Stimulated activated CD8-positive, alpha-beta memory T cell treated with anti-CD3 and anti-CD28 coated beads, Interleukin-12 subunit alpha, Interleukin-12 subunit beta, amount 100 ng/mL, for 4 hours (primary cell): ENCODE measurements around the gene ANKRD13D.
A peak's percentile ranks its signal among the peaks of the same experiment; 100 is the strongest.
"Not testable (repeated sequence)": the region's sequence is repeated elsewhere in the genome, so short reads cannot be mapped to it uniquely, and the experiment has no call there.

Experiments used
- DNase-seq: peaks from one replicate; pipeline ENCODE4 v3.0.0-alpha.2; 2020; ENCODE audit warnings: low read depth

Gene ANKRD13D

DNA sequence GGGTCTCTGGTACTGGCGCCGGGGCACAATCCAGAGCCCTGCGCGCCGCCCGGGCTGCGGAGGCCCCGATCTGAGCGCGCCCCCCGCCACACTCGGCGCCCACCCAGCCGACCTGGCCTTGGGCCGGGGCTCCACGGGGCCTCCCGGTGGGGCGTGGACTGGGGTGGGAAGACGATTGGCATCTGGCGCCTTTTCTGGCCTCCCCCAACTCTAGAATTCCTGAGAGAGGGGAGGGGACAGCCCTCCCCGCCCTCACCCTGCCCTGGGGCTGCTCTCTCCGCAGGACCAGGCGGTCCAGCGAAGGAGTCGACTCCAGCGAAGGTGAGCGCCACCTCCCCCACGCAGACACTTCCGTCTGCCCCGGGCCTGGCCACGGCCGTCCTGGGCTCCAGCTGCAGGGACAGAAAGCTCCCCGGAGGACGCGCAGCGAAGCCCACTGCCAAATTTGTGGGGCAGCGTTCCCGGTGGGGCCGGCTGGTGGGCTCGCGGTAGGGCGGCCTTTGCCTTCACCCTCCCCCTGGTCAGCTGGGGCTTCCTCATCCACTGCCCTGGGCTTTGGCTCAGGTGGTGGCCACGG lies 14.8 kb downstream of the ANKRD13D start:
- DNase-seq, result no peak

- no peak for DNase-seq
These were observed 15.5 kb downstream of the ANKRD13D start for GRCh38 chr11:67304511-67305113.

- DNase-seq, result no peak
These were observed 17.9 kb downstream of the ANKRD13D start for GRCh38 chr11:67306769-67307544.

DNA sequence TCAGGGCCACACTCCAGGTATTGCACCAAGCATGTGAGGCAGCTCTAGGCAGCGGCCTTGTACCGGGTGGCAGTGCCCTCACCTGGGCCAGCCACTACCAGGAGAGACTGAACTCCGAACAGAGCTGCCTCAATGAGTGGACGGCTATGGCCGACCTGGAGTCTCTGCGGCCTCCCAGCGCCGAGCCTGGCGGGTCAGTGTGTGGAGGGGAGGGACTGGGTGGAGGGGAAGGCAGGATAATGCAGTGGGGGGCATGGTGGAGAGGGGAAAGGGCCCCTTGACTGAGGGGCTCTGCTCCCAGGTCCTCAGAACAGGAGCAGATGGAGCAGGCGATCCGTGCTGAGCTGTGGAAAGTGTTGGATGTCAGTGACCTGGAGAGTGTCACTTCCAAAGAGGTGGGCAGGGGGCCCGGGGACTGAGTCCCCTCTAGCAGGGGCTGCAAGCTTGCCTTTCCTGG lies 18.5 kb downstream of the ANKRD13D start:
- DNase-seq, result no peak

DNA sequence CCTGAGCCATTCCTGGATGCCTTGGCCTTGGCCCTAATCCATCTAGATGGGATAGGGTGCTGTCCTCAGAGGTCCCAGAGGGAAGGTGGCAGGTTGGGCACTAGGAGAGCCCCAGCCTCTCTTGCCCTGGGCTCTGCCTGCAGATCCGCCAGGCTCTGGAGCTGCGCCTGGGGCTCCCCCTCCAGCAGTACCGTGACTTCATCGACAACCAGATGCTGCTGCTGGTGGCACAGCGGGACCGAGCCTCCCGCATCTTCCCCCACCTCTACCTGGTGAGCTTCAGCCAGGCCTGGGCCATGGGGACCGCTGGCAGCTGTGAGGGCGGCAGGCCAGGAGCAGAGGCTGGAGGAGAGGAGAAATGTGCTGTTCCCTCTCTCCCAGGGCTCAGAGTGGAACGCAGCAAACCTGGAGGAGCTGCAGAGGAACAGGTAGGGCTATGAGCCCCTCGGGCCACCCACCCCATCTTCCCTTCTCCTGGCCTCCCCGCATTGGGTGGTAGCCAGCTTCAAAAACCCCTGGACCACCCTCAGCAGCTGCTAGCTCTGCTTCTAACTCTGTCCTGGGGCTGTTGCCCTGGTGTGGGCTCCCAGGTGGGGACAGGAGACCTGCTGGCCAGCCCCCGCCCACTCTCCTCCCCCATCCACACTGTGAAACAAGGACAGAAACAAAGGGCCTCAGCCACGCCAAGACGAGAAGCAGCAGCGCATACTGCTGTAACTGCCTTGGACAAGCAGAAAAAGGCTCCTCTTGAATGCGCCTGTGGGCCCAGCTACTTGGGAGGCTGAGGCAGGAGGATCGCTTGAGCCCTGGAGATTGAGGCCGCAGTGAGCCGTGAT lies 19.1 kb downstream of the ANKRD13D start:
- DNase-seq, result no peak

DNA sequence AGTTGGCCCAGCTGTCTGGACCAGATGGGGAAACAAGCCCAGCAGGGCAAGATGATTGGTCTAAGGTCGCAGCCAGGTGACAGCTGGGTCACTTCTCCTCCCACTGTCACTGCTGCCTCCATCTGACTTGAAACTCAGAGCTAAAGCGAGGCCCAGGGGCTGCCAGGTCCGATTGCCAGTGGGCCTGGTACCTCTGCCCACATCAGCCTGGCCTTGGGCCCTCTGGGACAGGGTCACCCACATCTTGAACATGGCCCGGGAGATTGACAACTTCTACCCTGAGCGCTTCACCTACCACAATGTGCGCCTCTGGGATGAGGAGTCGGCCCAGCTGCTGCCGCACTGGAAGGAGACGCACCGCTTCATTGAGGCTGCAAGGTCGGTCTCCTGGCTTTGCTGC lies 20.1 kb downstream of the ANKRD13D start:
- DNase-seq, result no peak

DNA sequence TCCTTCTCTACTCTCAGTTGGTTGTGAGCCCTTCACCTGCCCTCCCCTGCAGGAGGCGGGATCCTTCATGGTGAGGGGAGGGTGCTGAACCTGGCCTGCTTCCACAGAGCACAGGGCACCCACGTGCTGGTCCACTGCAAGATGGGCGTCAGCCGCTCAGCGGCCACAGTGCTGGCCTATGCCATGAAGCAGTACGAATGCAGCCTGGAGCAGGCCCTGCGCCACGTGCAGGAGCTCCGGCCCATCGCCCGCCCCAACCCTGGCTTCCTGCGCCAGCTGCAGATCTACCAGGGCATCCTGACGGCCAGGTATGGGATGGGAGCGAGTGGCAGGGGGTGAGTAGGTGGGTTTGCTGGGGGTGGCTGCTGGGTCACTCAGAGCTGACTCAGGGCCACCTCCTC lies 20.6 kb downstream of the ANKRD13D start:
- no peak for DNase-seq

- DNase-seq, result no peak
These were observed 21.3 kb downstream of the ANKRD13D start for GRCh38 chr11:67310246-67311050.

GRCh38 chr11:67311051-67311555 lies 22.0 kb downstream of the ANKRD13D start:
- DNase-seq, result no peak

DNA sequence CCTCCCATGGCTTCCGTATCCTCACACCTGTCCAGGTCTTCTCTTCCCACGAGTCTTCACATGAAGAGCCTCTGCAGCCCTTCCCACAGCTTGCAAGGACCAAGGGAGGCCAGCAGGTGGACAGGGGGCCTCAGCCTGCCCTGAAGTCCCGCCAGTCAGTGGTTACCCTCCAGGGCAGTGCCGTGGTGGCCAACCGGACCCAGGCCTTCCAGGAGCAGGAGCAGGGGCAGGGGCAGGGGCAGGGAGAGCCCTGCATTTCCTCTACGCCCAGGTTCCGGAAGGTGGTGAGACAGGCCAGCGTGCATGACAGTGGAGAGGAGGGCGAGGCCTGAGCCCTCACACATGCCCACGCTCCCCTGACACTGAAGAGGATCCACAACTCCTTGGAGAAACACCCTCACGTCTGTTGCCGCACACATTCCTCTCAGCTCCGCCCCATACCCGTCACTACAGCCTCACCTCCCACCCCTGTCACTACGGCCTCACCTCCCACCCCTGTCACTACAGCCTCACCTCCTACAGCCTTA lies 22.5 kb downstream of the ANKRD13D start:
- no peak for DNase-seq

- no peak for DNase-seq
These were observed 23.3 kb downstream of the ANKRD13D start for GRCh38 chr11:67312187-67313021.

DNA sequence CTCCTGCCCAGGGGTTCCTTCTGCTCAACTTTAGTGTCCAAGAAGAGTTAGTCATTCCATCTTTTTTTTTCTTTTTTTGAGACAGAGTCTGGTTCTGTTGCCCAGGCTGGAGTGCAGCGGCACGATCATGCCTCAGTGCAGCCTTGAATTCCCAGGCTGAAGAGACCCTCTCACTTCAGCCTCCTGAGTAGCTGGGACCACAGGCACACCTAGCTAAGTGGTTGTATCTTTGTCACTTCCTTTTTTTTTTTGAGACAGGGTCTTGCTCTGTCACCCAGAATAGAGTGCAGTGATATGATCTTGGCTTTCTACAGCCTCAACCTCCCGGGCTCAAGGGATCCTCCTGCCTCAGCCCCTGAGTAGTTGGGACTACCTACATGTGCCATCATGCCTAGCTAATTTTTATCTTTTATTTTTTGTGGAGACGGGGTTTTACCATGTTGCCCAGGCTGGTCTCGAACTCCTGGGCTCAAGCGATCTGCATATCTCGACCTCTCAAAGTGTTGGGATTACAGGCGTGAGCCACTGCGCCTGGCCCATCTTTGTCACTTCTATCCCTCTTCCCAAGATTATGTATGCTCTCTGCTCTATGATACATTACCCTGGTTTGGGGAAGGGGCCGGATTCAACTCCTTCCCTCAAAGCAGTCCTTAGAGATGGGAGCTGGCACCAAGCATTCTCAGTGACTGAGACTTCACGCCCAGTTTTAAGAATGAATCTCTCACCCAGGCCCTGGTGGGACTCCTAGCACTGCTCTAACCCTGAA lies 24.2 kb downstream of the ANKRD13D start:
- no peak for DNase-seq

DNA sequence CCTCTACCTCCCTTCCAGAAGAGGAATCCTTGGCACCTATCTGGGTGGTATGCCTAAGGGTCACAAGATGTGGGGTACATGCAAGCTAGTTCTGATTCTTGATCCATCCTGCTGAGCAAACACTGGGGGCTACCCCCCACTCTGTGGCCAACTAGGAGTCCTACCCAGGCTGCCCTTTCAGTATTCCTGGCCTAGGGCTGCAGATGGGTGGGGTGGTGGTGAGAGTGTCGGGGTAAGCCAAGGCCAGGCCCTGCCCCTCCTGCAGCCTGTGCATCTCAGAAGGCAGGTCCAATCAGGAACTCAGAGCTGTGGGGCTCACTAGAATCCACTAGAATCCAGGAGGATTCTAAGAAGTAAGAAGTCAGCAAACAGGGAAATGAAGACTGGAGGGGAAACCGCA lies 25.1 kb downstream of the ANKRD13D start:
- no peak for DNase-seq

- DNase-seq, result no peak
These were observed 26.3 kb downstream of the ANKRD13D start for GRCh38 chr11:67315325-67315909.

GRCh38 chr11:67316882-67317204 lies 27.7 kb downstream of the ANKRD13D start:
- DNase-seq, result no peak

- DNase-seq, result peak; percentile 97
These were observed 28.2 kb downstream of the ANKRD13D start for GRCh38 chr11:67317205-67317887.

DNA sequence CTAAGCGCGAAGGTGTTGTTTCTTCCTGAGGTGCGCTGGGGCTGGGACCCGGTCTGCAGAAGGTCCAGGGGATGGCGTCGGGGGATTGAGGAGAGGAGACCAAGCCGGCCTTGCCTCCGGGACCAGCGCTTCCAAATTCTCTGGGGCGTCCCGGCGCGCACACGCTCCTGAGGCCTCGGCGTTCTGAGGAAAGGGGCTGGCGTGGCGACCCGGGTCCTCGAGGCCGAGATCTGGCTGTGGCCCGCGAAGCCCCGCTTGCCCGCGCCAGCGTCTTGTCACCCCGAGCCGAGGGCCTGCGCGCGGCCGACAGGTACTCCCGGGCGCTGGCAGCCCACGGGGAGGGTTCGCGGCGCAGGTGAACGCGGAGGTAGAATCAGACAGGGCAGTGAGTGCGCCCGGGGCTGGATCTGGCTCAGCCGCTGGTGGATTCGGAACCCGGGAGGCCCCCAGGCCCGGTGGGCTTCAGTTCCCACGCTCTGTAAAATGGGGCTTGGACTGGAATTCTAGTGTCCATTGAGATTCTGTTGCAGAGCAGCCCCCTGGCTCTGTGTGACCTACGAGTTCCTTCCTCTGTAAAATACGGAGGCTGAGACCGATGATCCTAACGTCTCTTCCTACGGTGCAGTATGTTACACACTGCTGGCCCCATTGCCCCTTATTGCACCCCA lies 28.9 kb downstream of the ANKRD13D start:
- peak; percentile 29 for DNase-seq

GRCh38 chr11:67318876-67319275 lies 29.8 kb downstream of the ANKRD13D start:
- DNase-seq, result not testable (repeated sequence)
